Activated CD4-positive, alpha-beta T cell treated with anti-CD3 and anti-CD28 coated beads for 4 hours (primary cell): ENCODE measurements around the gene ACTN1.

Experiments
- DNase-seq, 2 donors: peaks; one replicate each; pipeline ENCODE4 v3.0.0-alpha.2; 2020

ACTN1 gene

DNA sequence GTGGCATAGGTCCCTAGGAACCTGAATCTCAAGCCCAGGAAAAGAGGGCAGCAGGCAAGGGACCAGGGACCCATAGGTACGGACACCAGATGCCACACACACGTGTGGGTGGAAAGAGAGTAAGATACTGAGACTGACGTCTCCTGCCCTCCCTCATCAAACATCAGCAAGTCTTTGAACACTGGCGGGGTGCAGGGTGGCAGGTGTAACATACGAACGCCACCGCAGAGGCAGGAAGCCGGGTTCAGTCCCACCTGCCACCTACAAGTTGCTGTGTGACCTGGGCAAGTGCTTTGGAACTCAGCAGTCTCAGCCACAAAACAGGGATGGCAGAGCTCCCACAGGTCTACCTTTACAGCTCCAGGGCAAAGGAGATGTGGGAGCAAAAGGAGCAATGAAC lies 11.1 kb downstream of the ACTN1 start:
- DNase-seq, result peak; percentile 65 to 74

GRCh38 chr14:68967459-68967940 lies 11.6 kb downstream of the ACTN1 start:
- DNase-seq, result no peak

DNA sequence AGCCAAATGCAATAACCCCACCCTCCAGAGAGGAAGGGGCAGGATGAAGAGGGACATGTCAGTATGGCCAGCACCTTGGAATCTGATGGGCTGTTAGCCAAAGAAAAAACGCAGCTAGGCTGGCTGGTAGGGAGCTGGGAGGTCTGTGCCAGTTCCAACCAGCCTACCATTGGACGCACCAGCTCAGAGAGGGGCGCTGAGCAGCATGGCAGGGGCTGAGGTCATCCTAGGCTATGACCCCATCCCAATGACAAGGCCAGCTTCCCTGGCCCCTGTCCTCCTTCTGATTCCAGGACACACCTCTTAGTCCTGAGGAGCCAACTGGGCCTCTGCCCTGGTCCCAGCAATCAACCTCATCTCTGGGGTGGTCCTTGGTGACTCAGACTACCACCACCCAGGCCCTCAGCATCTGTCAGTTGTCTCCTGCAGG lies 12.2 kb downstream of the ACTN1 start:
- no peak for DNase-seq

- no peak for DNase-seq
These were observed 13.8 kb downstream of the ACTN1 start for GRCh38 chr14:68965261-68965761.

DNA sequence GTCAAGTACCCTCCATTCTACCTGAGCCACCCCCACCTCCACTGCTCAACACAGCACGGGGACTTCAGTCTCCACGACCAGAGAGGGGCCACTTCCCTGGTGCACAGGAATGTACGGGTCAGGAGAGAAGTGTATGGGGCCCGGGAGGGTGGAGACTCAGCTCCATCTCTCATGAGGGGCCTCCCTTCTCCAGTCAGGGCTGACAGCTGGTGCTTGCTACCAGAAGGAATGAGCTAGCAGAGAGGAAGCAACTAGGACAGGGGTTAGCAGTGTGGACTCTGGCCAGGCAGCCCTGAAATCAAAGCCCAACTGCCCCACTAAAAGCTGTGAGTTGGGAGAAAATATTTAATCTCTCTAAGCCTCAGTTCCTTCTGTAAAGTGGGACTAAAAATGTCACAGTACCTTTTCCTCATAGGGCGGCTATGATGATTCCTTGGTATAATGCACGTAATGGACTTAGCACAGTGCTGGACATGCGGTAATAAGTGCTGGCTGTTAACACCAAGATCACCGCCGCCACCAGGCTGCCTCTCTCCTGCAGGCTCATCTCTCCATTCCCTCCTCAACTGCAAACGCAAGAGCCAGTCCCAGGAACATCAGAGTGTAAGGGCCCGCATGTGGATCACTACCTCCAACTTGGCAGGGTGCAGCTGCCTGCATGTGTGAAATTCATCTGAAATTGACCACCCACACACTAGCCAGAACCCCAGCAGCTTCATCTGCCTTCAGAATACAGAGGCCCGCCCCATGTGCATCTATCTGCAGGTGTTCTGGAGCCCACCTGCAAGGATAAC lies 14.6 kb downstream of the ACTN1 start:
- no peak for DNase-seq

- no peak for DNase-seq
These were observed 16.4 kb downstream of the ACTN1 start for GRCh38 chr14:68962681-68963080.

DNA sequence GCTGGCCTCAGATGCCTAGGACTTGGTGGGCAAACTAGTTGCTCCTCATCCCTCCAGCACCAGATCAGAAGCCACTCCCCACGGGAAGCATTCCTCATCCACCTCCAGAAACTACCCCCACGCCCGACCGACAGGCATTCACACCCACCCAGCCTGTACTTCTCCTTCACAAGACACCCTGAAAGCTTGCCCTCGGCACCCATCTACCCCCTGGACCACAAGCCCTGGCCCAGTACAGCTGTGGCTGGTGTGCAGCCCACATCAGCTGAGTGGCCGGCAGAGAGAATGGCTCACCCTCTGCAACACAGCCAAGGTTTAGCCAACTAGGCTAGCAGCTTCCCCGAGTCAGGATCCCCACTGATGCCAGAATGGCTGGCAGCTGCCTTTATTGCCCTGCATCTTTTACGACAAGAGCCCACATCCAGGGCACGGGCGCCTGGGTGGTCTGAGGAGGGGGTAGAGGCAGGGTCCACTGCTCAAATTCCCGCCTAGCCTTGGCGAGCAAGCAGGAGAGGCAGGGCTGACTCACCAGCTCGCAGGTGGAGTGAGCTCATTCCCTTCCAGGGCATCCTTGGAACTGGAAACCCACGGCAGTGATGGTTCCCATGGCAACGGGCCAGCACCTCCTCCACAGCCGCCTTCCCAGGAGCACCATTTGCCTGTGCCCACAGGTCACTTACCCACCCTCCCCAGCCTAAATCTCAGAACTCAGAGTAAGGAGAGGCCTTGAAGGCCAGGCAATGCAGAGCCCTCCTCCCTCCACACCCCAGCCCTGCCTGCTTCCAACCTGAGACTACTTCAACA lies 17.1 kb downstream of the ACTN1 start:
- DNase-seq, result no peak

DNA sequence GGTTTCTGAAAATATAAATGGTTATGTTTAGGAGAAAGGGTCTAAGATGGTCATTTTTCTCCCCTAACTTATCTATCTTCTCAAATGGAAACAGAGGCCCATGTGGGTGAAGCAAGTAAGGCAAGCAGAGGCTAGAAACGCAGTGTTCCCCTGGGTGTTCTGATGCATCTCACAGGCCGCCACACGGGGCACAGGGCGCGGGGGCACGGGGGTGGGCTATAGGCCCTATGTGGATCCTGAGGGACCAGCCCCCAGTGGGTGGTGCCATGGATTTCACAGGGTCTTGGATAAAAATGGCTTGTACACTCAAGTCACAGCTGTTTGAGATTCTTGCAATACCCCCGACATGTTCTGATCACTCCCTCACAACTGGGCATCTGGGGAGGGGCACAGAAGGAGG lies 17.7 kb downstream of the ACTN1 start:
- DNase-seq, result no peak

- no peak for DNase-seq
These were observed 19.0 kb downstream of the ACTN1 start for GRCh38 chr14:68960123-68960522.

DNA sequence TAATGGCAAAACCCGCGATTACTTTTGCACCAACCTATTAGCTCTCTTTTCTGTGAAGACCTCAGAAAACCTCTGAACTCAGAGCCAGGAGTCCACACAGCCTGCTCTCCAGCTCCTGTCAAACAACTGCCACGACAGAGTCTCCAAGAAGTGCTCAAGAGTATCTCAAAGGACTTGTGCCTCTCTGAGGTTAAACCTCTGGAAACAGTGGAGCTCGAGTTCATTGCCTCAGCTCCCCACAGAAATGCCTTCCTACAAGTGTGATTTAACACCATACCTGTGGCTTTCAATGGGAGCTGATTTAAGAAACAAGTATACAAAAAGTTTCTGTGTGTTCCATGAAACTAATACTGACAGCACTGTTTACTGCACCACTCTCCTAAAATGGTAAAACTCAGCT lies 20.1 kb downstream of the ACTN1 start:
- DNase-seq, result no peak

DNA sequence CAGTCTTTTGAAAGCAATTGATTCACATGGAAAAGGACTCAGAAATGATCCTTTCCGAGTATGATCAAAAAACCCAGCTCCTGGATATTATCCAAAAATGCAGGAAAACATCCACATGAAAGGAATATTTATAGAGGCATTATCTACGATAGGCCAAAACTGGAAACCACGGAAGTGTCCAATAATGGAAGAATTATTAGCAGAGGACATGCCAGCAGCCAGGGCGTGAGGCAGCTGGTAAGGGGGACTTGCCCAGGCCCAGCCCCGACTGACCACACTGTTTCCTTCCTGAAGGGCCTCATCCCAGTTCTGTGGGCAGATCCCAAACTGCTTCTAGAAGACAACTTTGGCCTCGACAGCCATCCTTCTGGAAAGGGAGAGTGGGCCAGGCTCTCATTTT lies 20.5 kb downstream of the ACTN1 start:
- DNase-seq, result no peak

DNA sequence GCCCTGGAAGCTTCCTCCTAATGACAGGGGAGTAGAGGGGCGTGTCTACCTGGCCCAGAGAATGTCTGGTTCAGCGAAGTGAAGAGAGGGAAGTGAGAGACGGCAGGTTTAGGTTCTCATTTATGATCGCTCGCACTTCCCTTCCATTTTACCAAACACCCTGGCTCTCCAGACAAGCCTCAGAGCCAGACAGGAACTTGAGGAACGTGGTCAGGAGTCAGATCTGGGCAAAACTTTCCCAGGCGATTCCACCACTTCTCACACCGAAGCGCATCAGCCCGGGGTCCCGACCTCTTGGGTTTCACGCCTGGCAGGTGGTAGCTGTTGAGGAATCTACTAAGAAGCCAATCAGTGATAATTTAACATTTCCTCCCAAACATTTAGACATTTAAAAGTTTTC lies 21.3 kb downstream of the ACTN1 start:
- DNase-seq, result no peak

DNA sequence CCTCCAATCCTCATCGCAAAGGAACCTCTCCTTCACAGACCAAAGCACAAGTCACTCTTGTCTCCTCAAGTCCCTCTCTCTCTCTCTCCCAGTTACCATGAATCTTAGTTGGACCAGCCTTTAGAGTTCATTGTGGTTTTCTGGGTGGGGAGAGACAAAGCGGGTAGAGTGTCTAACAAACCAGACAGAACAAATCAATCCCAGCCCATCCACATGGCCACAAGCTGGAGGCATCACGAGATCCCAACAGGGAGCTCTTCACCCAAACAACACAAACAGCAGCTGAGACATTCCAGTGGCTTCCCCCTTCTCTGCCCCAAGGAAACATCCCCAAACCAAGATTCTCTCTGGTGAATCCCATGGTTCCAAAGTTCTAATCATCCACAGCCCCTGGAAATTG lies 22.4 kb downstream of the ACTN1 start:
- no peak for DNase-seq

GRCh38 chr14:68955851-68956179 lies 23.3 kb downstream of the ACTN1 start:
- DNase-seq, result no peak

- no peak for DNase-seq
These were observed 23.8 kb downstream of the ACTN1 start for GRCh38 chr14:68955164-68955850.

DNA sequence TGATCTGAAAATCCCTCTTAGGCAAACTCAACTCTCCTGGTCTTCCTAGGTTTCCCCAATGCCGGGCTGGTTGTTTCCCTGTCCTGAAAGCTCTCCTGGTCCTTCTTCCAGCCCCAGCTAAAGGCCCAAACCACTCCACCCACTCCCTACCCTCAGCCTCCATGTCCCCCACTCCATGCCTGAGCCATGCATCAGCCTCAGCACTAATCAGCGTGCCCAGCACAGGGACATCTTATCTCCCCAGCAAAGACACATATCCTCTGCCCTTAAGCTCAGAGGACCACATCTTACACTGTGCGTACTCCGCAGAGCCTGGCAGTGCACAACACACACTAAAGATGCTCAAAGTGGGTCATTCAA lies 25.9 kb downstream of the ACTN1 start:
- no peak for DNase-seq

- no peak for DNase-seq
These were observed 26.4 kb downstream of the ACTN1 start for GRCh38 chr14:68952531-68953195.

GRCh38 chr14:68951800-68952530 lies 27.1 kb downstream of the ACTN1 start:
- DNase-seq, result no peak

- no peak for DNase-seq
These were observed 27.9 kb downstream of the ACTN1 start for GRCh38 chr14:68951035-68951797.

DNA sequence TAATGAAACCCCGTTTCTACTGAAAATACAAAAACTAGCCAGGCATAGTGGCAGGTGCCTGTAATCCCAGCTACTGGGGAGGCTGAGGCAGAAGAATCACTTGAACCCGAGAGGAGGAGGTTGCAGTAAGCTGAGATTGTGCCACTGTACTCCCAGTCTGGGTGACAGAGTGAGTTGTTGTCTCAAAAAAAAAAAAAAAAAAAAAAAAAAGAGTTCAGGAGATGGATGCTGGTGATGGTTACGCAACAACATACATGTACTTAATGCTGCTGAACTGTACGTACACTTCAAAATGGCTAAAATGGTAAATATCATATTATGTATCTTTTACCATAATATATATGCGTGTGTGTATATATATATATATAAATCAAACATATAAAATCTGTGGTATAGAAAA lies 29.0 kb downstream of the ACTN1 start:
- no peak for DNase-seq

- no peak for DNase-seq
These were observed 29.5 kb downstream of the ACTN1 start for GRCh38 chr14:68949601-68949965.
